KMS-11 (cell line): ENCODE results near the gene ANKS6.

Source experiments
- H2AFZ ChIP-seq: fragments of 200-600 bp; sonication (generic); 2 replicates; pipeline ENCODE4 v1.6.1; 2016; ENCODE audit warnings: antibody characterized with exemption, mixed run types, low read depth
- H3K27ac ChIP-seq: fragments of 200-600 bp; sonication (generic); 2 replicates; pipeline ENCODE4 v1.6.1; 2016; ENCODE audit warnings: mild to moderate bottlenecking, mixed run types
- H3K27me3 ChIP-seq: fragments of 200-600 bp; sonication (generic); 2 replicates; pipeline ENCODE4 v1.6.1; 2017; ENCODE audit warnings: mild to moderate bottlenecking, low read depth, mixed run types, moderate library complexity; ENCODE audit not compliant: insufficient read depth
- H3K36me3 ChIP-seq: fragments of 200-600 bp; sonication (generic); 2 replicates; pipeline ENCODE4 v1.6.1; 2017; ENCODE audit warnings: mild to moderate bottlenecking, mixed run types; ENCODE audit not compliant: insufficient read depth
- H3K4me1 ChIP-seq: fragments of 200-600 bp; sonication (generic); 2 replicates; pipeline ENCODE4 v1.6.1; 2016; ENCODE audit warnings: mild to moderate bottlenecking, low read depth, mixed run types; ENCODE audit not compliant: poor library complexity, severe bottlenecking
- H3K4me2 ChIP-seq: fragments of 200-600 bp; sonication (generic); 2 replicates; pipeline ENCODE4 v1.7.0; 2016; ENCODE audit warnings: mild to moderate bottlenecking, mixed run types
- H3K4me3 ChIP-seq: fragments of 200-600 bp; sonication (generic); IDR thresholded peaks from 2 replicates; pipeline ENCODE4 v1.6.1; 2017; ENCODE audit warnings: low read depth, low read length, mixed read lengths; ENCODE audit not compliant: insufficient read depth
- H3K79me2 ChIP-seq: fragments of 200-600 bp; sonication (generic); 2 replicates; pipeline ENCODE4 v1.6.1; 2016; ENCODE audit warnings: low read depth, mixed run types; ENCODE audit not compliant: insufficient read depth
- H3K9ac ChIP-seq: fragments of 200-600 bp; sonication (generic); 2 replicates; pipeline ENCODE4 v1.6.1; 2016; ENCODE audit warnings: mild to moderate bottlenecking, mixed run types
- H4K20me1 ChIP-seq: fragments of 200-600 bp; sonication (generic); 2 replicates; pipeline ENCODE4 v1.6.1; 2016; ENCODE audit warnings: mild to moderate bottlenecking, mixed run types; ENCODE audit not compliant: insufficient read depth
- CTCF ChIP-seq: fragments of 200-600 bp; sonication (generic); conservative IDR thresholded peaks from 2 replicates; pipeline ENCODE4 v1.6.1; 2017; ENCODE audit warnings: low read depth, mild to moderate bottlenecking, antibody characterized with exemption, low read length, moderate library complexity, mixed read lengths

ANKS6 gene

GRCh38 chr9:98773721-98774120 is 22.6 kb downstream of the ANKS6 start:
- Histone ChIP-seq H3K27me3 (no peaks in the 10 kb centered on the region), H3K4me3 (no peak overlapping the region), H3K4me1 (no peaks in the 10 kb centered on the region), H3K9ac (no peak overlapping the region), H3K36me3 (no peaks in the 10 kb centered on the region), H3K79me2 (no peaks in the 10 kb centered on the region), H4K20me1 (no peaks in the 10 kb centered on the region), H3K27ac (no peak overlapping the region), H2AFZ (no peak overlapping the region), H3K4me2 (no peak overlapping the region)
- no peak for TF ChIP-seq CTCF

GRCh38 chr9:98772364-98773155 is 23.8 kb downstream of the ANKS6 start:
- H3K27ac ChIP-seq: no peak overlapping the region
- no peaks in the 10 kb centered on the region for H3K4me1 ChIP-seq
- no peaks in the 10 kb centered on the region for H3K27me3 ChIP-seq
- H4K20me1 ChIP-seq: no peaks in the 10 kb centered on the region
- no peak for TF ChIP-seq CTCF
- no peak overlapping the region for H3K4me3 ChIP-seq
- H2AFZ ChIP-seq: no peak overlapping the region
- no peak overlapping the region for H3K9ac ChIP-seq
- no peaks in the 10 kb centered on the region for H3K36me3 ChIP-seq
- H3K4me2 ChIP-seq: no peak overlapping the region
- H3K79me2 ChIP-seq: no peaks in the 10 kb centered on the region

GRCh38 chr9:98771209-98771874 is 25.0 kb downstream of the ANKS6 start:
- H3K36me3 ChIP-seq: no peaks in the 10 kb centered on the region

GRCh38 chr9:98770717-98771116 is 25.6 kb downstream of the ANKS6 start:
- H3K4me3 ChIP-seq: no peak overlapping the region
- no peak overlapping the region for H3K27ac ChIP-seq
- H3K4me2 ChIP-seq: no peak overlapping the region
- H3K27me3 ChIP-seq: no peaks in the 10 kb centered on the region
- H3K9ac ChIP-seq: no peak overlapping the region
- H3K79me2 ChIP-seq: no peaks in the 10 kb centered on the region
- H4K20me1 ChIP-seq: no peaks in the 10 kb centered on the region
- no peak for TF ChIP-seq CTCF
- H3K36me3 ChIP-seq: no peaks in the 10 kb centered on the region
- H3K4me1 ChIP-seq: no peaks in the 10 kb centered on the region
- H2AFZ ChIP-seq: no peak overlapping the region

More at GRCh38 chr9:98771209-98771874, 25.0 kb downstream of the ANKS6 start:
- Histone ChIP-seq H3K4me1 (no peaks in the 10 kb centered on the region), H2AFZ (no peak overlapping the region), H3K4me3 (no peak overlapping the region), H4K20me1 (no peaks in the 10 kb centered on the region), H3K9ac (no peak overlapping the region), H3K27ac (no peak overlapping the region), H3K79me2 (no peaks in the 10 kb centered on the region), H3K4me2 (no peak overlapping the region), H3K27me3 (no peaks in the 10 kb centered on the region)
- no peak for TF ChIP-seq CTCF
